ENCODE measurements around the gene FAM89B. TPM values are rescaled to one million over a fixed set of nuclear protein-coding genes. Genes with fewer than 3 reads are reported as not detected.

FAM89B gene
- total and polyA plus RNA-seq, 2 donors (not counting 3 experiments of a cell fraction or from before 2014, with no cell fraction given), result 63.1 to 153 TPM

DNA sequence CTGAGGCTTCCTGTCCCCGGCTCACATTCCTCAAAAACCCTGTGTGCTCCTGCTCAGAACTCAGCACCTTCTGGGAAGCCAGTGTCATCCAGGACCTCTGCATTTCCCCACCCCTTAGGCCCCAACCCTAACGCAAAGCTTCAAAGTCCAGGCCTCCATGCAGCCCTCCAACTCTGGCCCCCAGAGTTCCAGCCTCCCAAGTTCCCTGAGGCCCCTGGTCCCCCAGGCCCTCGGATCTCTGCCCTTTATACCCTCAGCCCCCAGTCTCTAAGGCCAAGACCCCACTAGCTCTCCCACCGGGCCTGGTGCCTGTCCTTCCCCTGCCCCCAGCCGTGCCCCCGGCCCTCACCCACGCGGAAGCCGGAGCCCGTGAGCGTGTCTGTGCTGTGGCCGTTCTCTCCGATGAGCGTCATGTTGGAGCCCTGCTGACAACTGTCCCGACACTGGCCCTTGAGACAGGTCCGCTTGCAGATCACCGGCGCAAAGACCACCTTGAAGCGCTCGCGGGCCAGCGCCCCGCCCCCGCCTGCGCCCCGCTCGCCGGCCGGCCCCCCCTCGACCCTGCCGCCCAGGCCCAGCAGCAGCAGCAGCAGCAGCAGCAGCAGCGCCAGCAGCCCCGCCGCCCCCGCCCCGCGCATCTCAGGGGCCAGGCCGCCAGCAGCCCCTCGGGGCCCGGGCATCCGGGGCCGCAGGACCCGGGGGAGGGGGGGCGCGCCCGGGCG is 14.9 kb upstream of the FAM89B start:
- no peaks in the 10 kb centered on the region for H3K9me3 ChIP-seq (replicated peaks; ENCODE audit: control insufficient read depth, insufficient read depth, low read length)
- H3K79me2 ChIP-seq (ENCODE audit: control insufficient read depth, insufficient read depth, low read length), result peaks cover 22% of the 10 kb centered on the region
- no peaks in the 10 kb centered on the region for H3K27me3 ChIP-seq (ENCODE audit: control insufficient read depth in 2 of 2, insufficient read depth in 2 of 2, low read length in 2 of 2)
- FAIRE-seq (peak; percentile 24), DNase-seq (ENCODE audit: low read depth, low spot score) (peak; percentile 23)
- H3K4me2 ChIP-seq (ENCODE audit: insufficient read depth, low read length), result peak overlapping the region; percentile 68
- H4K20me1 ChIP-seq (replicated peaks; ENCODE audit: control insufficient read depth, extremely low read depth, insufficient read depth, low read length), result no peaks in the 10 kb centered on the region
- BruUV-seq (replicated peaks), result no TSS peak
- H3K9ac ChIP-seq (replicated peaks; ENCODE audit: extremely low read depth, insufficient read depth, low read length), result peak overlapping the region; percentile 49
- H3K9me1 ChIP-seq (replicated peaks; ENCODE audit: control insufficient read depth, extremely low read depth, insufficient read depth, low read length), result no peaks in the 10 kb centered on the region
- TF ChIP-seq, protein P1, sequence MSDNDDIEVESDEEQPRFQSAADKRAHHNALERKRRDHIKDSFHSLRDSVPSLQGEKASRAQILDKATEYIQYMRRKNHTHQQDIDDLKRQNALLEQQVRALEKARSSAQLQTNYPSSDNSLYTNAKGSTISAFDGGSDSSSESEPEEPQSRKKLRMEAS (IDR thresholded peaks at IDR 0.05; ENCODE audit: insufficient read depth, insufficient read length), result no peak
- ChIA-PET CTCF (interaction anchor here (1.1 to 3.2 kb wide), 7 partner anchors 8 to 37 kb away, joined by 3 to 21 read pairs (median 5); partner anchors contain the start of genes FAM89B and ZNRD2), POLR2A (interaction anchor here (1.1 kb wide), 1 partner anchor 17 kb away, joined by 3 read pairs; no protein-coding TSS in a partner anchor)
- H2AFZ ChIP-seq (ENCODE audit: low read depth, low read length), result no peak overlapping the region
- H3K36me3 ChIP-seq (ENCODE audit: control insufficient read depth in 2 of 2, extremely low read depth in 1 of 2, insufficient read depth in 2 of 2, low read length in 2 of 2), result peaks cover 0 to 6% of the 10 kb centered on the region in 2 experiments
- dilution Hi-C loops (cut with MboI; ENCODE audit: extremely low pct_ligation_motif_present, low sequenced_read_pairs), result no loop called here
- peak overlapping the region; percentile 25 to 52 (median 48) for H3K4me3 ChIP-seq (replicated peaks in 1 of 3; ENCODE audit: insufficient read depth in 1 of 3, low read depth in 1 of 3, low read length in 3 of 3)
- H3K27ac ChIP-seq (ENCODE audit: insufficient read depth, low read depth, low read length), result peak overlapping the region; percentile 18
- intact Hi-C loops (cut with micrococcal nuclease), result loop anchor here (1.0 kb wide), 1 partner anchor 17 kb away; no protein-coding TSS in a partner anchor
- H3K4me1 ChIP-seq (ENCODE audit: control insufficient read depth, extremely low read depth, insufficient read depth, low read length), result peaks cover 60% of the 10 kb centered on the region

DNA sequence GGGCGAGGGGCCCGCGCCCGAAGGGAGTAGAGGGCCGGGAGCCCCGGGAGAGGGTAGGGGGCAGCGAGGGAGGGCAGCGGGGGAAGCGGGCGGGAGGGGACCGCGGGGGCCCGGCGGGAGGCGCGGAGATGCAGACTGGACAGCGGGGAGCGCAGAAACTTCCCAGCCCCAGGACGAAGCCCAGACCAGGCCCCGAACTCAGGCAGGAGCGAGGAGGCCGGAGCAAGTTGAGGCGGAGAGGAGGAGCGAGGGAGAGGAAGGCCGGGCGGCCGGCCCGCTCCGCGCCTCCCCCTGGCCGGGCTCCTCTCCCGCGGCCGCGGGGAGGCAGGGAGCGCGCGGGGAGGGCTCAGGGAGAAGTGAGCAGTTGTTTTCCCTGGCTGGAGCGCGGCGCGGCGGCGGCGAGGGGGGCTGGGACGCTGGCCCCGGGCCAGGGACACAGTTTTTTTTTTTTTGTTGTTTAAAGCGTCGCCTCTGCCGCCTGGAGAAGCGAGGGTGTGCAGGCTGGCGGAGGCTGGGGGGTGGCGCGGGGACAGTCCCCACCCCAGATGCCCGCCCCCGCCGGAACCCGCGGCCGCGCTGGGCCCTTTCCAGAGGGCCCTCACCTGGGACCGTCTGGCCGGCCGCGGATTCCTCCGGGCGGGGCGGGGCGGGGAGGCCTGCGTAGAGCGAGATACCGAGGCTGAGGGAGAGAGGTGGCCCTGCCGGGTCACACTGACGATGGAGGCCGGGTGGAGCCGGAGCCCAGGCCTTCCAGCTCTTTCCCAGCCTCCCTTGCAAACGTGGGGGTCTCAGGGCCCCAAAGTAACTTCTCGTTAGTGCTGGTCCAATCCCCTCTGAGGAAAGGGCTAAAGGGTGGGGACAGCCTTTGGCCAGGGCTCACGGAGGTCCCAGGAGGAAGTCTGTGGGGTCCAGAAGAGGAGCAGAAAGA is 14.1 kb upstream of the FAM89B start, which contains the start of gene LTBP3:
Gene LTBP3, minus strand, starts transcription at position 358 of the 928 bp plus-strand sequence. CDS start 400 bp downstream, outside the sequence.
- intact Hi-C loops (cut with micrococcal nuclease), result loop anchor here (1.0 kb wide), 1 partner anchor 16 kb away; no protein-coding TSS in a partner anchor
- peak; percentile 91 for FAIRE-seq
- peak within 1 kb of the TSS; percentile 61 for H3K9ac ChIP-seq (replicated peaks; ENCODE audit: extremely low read depth, insufficient read depth, low read length)
- POLR2A ChIA-PET, result interaction anchor here (1.3 kb wide), 1 partner anchor 18 kb away, joined by 3 read pairs; no protein-coding TSS in a partner anchor
- H3K27ac ChIP-seq (ENCODE audit: insufficient read depth, low read depth, low read length), result peak within 1 kb of the TSS; percentile 78
- peak within 1 kb of the TSS; percentile 68 for H3K4me2 ChIP-seq (ENCODE audit: insufficient read depth, low read length)
- CTCF ChIA-PET, result interaction anchor here (1.5 to 4.3 kb wide), 5 partner anchors 9 to 30 kb away, joined by 5 to 54 read pairs (median 17); partner anchors contain the start of genes FAM89B and ZNRD2
- H3K4me1 ChIP-seq (ENCODE audit: control insufficient read depth, extremely low read depth, insufficient read depth, low read length), result peaks cover 60% of the 10 kb centered on the region
- peaks cover 22% of the 10 kb centered on the region for H3K79me2 ChIP-seq (ENCODE audit: control insufficient read depth, insufficient read depth, low read length)
- no peak for TF ChIP-seq EZH2 (IDR thresholded peaks at IDR 0.05; ENCODE audit: borderline replicate concordance, low read depth, low read length, severe bottlenecking)
- TF ChIP-seq POLR2AphosphoS5 (IDR thresholded peaks at IDR 0.05; ENCODE audit: insufficient read depth, low read depth, low read length), result peak; percentile 85
- TF ChIP-seq POLR2A (IDR thresholded peaks at IDR 0.05; ENCODE audit: low read depth, low read length), result peak; percentile 62
- TF ChIP-seq, protein P1 (IDR thresholded peaks at IDR 0.05; ENCODE audit: insufficient read depth, insufficient read length), result no peak
- no peak for TF ChIP-seq MYC (IDR thresholded peaks at IDR 0.05; ENCODE audit: low read depth, low read length)
- TF ChIP-seq, protein P2, sequence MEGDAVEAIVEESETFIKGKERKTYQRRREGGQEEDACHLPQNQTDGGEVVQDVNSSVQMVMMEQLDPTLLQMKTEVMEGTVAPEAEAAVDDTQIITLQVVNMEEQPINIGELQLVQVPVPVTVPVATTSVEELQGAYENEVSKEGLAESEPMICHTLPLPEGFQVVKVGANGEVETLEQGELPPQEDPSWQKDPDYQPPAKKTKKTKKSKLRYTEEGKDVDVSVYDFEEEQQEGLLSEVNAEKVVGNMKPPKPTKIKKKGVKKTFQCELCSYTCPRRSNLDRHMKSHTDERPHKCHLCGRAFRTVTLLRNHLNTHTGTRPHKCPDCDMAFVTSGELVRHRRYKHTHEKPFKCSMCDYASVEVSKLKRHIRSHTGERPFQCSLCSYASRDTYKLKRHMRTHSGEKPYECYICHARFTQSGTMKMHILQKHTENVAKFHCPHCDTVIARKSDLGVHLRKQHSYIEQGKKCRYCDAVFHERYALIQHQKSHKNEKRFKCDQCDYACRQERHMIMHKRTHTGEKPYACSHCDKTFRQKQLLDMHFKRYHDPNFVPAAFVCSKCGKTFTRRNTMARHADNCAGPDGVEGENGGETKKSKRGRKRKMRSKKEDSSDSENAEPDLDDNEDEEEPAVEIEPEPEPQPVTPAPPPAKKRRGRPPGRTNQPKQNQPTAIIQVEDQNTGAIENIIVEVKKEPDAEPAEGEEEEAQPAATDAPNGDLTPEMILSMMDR (IDR thresholded peaks at IDR 0.05; ENCODE audit: extremely low read depth in 1 of 2, insufficient read depth in 1 of 2, low read depth in 1 of 2, low read length in 2 of 2), result no peak
- BruUV-seq (replicated peaks), result no TSS peak
- H3K9me1 ChIP-seq (replicated peaks; ENCODE audit: control insufficient read depth, extremely low read depth, insufficient read depth, low read length), result no peaks in the 10 kb centered on the region
- no peaks in the 10 kb centered on the region for H3K36me3 ChIP-seq (ENCODE audit: control insufficient read depth in 2 of 2, extremely low read depth in 1 of 2, insufficient read depth in 2 of 2, low read length in 2 of 2)
- no peaks in the 10 kb centered on the region for H4K20me1 ChIP-seq (replicated peaks; ENCODE audit: control insufficient read depth, extremely low read depth, insufficient read depth, low read length)
- dilution Hi-C loops (cut with MboI; ENCODE audit: extremely low pct_ligation_motif_present, low sequenced_read_pairs), result no loop called here
- H3K9me3 ChIP-seq (replicated peaks; ENCODE audit: control insufficient read depth, insufficient read depth, low read length), result no peaks in the 10 kb centered on the region
- peak within 1 kb of the TSS; percentile 25 to 52 (median 48) for H3K4me3 ChIP-seq (replicated peaks in 1 of 3; ENCODE audit: insufficient read depth in 1 of 3, low read depth in 1 of 3, low read length in 3 of 3)
- peak; percentile 84 for DNase-seq (ENCODE audit: low read depth, low spot score)
- H3K27me3 ChIP-seq (ENCODE audit: control insufficient read depth in 2 of 2, insufficient read depth in 2 of 2, low read length in 2 of 2), result no peaks in the 10 kb centered on the region
- H2AFZ ChIP-seq (ENCODE audit: low read depth, low read length), result no peak within 1 kb of the TSS

All from endothelial cell of umbilical vein (primary cell).